HG02763 (cell line): ENCODE measurements around the gene TCEAL8.
"Not testable (repeated sequence)": the region's sequence is repeated elsewhere in the genome, so short reads cannot be mapped to it uniquely, and the experiment has no call there.

Experiments used
- ATAC-seq: cut with Tn5 transposase; IDR thresholded peaks from one replicate; pipeline ENCODE4 v1.9.1; 2021; ENCODE audit warnings: mild to moderate bottlenecking, moderate library complexity; ENCODE audit not compliant: unreplicated experiment

Gene TCEAL8

DNA sequence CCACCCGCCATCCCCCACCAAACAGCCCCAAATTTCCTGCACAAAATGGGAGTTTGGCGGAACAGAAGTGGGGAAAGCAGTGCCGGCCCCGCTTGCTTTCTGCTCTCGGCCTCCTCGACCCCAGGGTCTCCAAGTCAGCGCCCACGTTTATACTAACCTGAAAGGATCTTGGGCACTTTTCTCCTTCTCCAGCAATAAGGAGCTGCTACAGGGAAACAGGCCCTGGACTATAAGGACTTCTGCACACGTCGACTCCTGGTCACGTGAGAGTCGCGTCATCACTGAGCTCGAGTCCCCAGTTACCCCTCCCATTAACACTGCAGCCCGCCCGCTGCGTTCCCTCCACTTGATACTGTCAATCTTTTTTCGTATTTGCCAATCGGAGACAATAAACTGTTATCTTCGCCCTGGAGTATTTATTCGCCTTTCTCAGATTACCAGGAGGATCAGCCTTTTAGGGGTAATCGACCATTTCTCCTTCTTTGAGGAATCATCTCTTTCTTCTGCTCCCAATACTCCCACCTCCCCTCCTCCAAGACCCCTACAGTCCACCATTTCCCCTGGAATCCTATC is at the start of gene TCEAL8:
TCEAL8 (minus strand) TSS at position 235 of the 573 bp plus-strand sequence. CDS start 1,176 bp downstream, outside the sequence.
- peak; percentile 94 for ATAC-seq

- no peak for ATAC-seq
These were observed 49.8 kb upstream of the TCEAL8 start for GRCh38 chrX:103304705-103305104.

- ATAC-seq: no peak
These were observed 38.2 kb upstream of the TCEAL8 start for GRCh38 chrX:103293118-103293517.

- no peak for ATAC-seq
These were observed 24.7 kb upstream of the TCEAL8 start for GRCh38 chrX:103279624-103280023.

DNA sequence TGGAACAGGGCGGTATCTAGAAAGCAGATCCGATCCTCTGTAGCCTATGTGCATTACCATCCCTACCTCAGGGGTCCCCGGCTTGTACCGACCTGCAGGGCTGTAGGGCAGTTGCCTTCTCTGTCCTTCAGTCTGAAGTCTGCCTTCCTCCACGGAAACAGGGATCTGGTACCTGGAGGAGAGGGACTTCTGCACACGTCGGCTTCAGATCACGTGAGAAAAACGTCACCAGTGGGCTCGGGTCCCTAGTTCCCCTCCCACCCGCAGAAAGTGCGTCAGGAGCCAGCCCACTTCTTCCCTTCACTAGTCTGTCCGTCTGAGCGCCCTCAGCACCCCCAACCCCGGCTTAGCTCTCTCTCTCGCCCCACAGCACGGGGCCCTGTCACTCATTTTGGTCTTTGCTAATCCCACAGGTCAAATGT is 21.6 kb upstream of the TCEAL8 start, which contains the start of gene TCEAL5:
TCEAL5 (minus strand) TSS at position 170 of the 422 bp plus-strand sequence. CDS start 2,187 bp downstream, outside the sequence.
- ATAC-seq: no peak

- no peak for ATAC-seq
These were observed 21.1 kb upstream of the TCEAL8 start for GRCh38 chrX:103275947-103276567.

- ATAC-seq: no peak
These were observed 19.3 kb upstream of the TCEAL8 start for GRCh38 chrX:103274284-103274683.

GRCh38 chrX:103258275-103258674 is 3.3 kb upstream of the TCEAL8 start:
- ATAC-seq: no peak

DNA sequence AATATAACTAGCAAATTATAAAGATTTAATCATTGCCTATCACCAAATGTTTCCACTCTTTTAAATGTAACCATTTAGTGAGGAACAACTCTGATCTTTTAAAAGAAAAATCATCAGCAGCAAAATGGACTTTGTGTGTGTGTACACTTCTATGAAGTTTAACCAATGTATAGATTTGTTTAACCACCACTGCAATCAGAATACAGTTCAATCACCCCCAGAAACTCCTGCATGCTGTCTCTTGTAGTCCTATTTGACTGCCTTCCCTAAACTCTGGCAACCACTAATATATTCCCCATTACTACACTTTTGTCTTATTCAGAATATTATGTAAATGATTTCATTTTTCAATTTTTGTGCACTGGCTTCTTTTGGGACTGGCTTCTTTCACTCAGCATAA is 1.7 kb upstream of the TCEAL8 start:
- no peak for ATAC-seq

DNA sequence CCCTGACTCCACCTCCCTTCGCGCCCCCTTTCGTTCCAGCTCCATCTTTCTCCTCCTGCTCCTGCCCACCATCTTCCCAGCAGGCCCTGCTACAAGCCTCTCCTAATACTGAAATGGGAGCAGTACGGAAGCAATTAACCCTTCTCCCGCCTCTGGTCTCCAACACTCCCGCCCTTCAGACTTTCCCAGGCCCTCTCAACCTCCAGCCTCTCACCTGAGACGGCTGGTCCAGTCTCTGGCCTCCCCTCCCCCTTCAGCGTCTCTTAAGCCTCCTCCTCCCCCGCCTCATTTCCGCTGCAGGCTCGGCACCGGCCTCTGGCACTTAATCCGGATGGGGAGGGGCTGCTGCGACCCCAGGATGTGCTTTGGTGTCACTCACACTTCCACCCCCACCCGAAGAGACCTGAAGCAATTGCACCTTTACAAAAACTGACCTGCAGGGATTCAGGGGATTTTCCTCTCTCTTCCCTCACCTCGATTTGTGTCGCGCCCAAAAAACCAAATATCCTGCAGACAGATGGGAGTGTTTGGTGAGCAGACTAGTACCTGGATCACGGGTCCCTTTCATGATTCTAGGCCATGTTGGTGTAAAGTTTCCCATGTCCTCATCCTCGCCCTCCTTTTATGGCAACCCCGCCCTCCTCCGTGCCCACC is 657 bp downstream of the TCEAL8 start:
- peak; percentile 55 for ATAC-seq

GRCh38 chrX:103253608-103254007 is 1.3 kb downstream of the TCEAL8 start:
- no peak for ATAC-seq

DNA sequence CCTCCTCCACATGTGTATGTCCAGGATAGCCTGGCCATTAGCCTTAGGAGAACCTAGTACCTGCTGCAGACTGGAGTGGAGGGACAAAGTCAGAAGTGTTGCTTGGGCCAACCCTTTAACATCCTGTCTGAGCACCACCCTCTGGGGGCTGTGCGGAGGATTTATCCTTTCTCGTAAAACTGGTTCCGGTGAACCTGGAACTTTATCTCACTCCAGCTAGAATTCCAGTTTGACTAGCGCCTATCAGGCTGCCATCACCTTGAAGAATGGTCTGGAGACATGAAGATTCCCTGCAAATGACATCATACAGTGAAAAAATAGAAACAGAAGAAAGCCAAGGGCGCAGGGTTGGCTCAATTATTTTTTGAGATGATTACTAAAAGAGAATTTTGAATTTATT is 4.0 kb downstream of the TCEAL8 start:
- no peak for ATAC-seq

GRCh38 chrX:103249805-103250204 is 5.2 kb downstream of the TCEAL8 start:
- ATAC-seq: no peak

- no peak for ATAC-seq
These were observed 6.4 kb downstream of the TCEAL8 start for GRCh38 chrX:103248553-103248952.

- ATAC-seq: no peak
These were observed 14.8 kb downstream of the TCEAL8 start for GRCh38 chrX:103240155-103240554.

DNA sequence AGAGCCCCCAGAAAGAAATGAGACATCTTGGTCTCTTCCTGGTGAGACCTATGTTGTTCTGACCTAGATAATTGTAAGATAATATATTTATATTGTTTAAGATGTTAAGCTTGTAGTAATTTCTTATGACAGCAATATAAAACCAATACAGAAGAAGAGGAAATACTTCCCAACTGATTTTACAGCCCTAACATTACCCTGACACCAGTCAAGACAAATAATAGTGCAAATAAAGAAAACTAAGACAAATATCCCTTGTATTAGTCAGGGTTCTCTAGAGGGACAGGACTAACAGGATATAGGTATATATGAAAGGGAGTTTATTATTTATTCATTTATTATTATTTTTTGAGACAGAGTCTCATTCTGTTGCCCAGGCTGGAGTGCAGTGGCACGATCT is 18.7 kb downstream of the TCEAL8 start:
- no peak for ATAC-seq

- ATAC-seq: not testable (repeated sequence)
These were observed 19.3 kb downstream of the TCEAL8 start for GRCh38 chrX:103235608-103236007.

GRCh38 chrX:103234869-103235268 is 20.1 kb downstream of the TCEAL8 start:
- no peak for ATAC-seq

DNA sequence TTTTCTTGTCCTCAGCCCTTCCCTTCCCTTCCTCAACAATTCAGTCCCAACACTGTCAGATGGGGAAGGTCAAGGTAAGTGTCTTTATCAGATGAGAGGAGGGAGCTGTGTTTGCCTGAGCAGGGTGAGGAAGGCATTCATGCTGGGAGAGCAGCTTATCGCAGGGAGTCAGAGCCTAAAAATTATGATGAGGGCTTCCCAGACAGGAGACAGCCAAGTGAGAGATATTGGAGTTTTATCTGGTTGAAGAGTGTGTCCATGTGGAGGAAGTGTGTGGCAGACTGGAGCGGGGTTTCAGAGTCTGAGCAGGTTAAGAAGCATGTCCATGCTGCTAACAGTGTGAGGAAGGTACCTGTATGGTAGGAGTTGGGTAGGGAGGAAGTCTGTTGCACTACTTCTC is 21.7 kb downstream of the TCEAL8 start:
- ATAC-seq: no peak

DNA sequence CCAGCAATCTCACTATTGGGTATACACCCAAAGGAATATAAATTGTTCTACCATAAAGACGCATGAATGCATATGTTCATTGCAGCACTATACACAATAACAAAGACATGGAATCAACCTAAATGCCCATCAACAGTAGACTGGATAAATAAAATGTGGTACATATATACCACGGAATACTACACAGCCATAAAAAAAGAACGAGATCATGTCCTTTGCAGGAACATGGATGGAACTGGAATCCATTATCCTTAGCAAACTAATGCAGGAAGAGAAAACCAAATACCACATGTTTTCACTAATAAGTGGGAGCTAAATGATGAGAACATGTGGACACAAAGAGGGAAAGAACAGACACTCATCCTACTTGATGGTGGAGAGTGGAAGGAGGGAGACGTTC is 29.0 kb downstream of the TCEAL8 start:
- ATAC-seq: not testable (repeated sequence)

- ATAC-seq: no peak
These were observed 34.2 kb downstream of the TCEAL8 start for GRCh38 chrX:103220511-103221323.
